Measurements from ENCODE around the gene GDPD5. TPM values are rescaled to one million over a fixed set of nuclear protein-coding genes. Genes with fewer than 3 reads are reported as not detected.
A peak's percentile ranks its signal among the peaks of the same experiment; 100 is the strongest.
"Not testable (repeated sequence)": the region's sequence is repeated elsewhere in the genome, so short reads cannot be mapped to it uniquely, and the experiment has no call there.

The GDPD5 gene
- polyA plus RNA-seq, 4 donors: 7.5 to 15.4 (median 11.3) TPM

DNA sequence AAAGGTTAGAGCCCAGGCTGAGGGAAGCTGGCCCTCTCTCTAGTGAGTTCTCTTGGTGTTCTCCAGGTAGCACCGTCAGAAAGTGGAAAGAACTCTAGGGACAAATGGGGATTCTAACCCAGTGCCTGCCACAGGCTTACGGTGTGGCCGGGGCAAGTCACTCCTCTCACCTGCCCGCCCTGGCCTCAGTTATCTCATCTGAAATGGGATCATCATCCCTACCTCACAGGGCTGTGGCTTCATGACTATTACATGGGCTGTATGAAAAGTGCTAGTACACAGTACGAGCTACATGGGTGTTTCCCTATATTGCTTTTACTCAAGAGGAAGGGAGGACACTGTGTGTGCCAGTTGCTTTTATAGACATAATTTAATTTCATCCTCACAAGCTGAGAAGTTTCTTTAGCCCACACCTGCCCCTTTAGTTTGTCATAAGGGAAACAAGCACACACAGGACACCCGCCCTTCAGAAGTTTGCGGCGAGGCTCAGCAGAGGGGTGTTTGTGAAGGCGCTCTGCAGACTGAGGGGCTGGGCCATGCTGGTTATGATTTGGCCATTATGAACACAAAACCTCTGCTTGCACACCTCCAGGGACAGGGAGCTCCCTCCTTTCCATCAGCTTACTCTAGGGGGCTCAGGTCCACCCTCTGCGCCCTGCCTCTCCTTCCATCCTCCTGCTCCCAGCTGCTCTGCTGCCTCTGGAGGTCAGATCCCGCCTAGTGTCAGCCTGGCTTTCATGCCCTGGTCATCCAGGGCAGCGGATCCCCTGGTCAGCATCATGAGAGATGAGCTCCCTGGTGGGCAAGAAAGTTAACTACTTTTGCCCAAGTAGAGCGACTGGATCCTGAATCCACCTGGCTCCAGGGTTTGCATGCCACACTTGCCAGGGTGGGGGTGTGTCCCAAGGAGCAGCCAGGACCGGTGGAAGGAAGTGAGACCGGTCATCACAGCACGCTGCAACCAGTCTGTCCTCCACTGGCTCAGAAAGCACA, 93.9 kb downstream of the GDPD5 start:
- no peak for DNase-seq (ENCODE audit: low read depth in 4 of 4, low spot score in 3 of 4)

DNA sequence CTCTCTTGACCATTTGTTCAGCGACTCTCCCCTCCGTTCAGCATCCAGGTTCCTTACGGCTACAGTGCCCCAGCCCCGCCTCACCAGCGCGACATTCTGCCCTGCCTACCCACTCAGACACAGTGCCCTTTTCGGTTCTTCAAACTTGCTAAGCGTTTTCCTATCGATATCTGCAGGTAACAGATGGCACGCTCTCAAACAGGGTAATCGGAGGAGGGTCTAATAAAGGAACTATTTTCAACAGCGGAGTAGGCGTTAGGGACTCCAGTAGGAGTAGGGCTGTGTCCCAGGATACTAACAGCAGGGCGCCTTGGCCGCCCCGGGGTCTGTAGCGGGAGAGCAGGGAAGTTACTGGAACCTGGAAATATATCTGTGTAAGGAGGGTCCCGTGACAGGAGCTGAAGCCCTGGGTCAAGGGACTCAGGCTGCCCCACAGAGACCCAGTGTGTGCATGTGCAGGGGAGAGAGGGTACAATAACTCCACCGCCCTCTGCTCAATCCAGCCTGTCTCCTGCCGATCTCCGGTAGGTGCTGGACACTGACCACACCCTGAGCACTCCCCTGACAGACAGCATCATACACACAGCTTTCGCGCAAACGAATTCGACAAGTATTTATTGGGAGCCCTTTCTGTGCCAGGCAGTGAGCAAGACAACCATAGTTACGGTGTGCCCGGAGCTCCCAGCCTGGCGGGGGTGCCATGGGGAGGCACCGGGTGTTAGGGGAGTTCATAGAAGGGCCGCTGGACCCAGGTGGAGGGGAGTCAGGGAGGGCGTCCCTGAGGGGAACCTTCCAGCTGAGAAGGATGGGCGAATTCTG, 94.8 kb downstream of the GDPD5 start:
- no peak for DNase-seq (ENCODE audit: low read depth in 4 of 4, low spot score in 3 of 4)

DNA sequence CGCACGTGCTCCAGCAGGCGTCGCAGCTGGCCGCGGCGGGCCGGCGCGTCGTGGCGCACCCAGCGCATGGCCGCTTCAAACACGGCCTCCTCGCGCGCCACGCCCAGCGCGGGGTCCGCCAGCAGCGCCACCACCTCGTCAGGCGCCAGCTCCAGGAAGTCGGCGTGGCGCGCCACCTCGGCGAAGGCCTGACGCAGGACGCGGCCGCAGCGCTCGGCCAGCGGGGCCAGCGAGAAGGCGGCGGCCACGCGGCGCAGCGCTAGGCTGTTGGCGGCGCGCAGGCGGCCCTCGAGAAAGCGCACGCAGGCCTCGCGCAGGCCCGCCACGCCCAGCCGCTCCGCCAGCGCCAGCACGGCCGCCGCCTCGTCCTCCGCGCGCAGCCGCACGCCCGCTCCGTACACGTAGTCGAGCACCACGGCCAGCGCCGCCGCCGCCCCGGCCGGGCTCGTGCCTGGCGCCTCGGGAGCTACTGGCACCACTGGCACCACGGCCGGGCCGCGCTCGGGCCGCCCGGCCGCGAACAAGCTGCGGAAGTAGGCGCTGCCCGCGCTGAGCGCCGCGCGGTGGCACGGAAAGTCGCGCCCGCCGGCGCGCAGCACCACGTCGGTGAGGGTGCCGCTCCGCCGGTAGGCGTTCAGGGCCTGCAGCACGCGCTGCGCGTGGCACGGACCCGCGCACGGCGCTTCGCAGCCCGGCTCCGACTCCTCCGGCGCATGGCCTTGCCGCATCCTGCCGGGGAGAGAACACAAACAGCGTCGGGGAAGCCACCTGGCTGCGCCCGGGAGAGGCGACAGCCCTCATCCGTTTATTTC, 95.6 kb downstream of the GDPD5 start:
- DNase-seq (ENCODE audit: low read depth in 4 of 4, low spot score in 3 of 4): peak in 1 of 4 donors; percentile 26

DNA sequence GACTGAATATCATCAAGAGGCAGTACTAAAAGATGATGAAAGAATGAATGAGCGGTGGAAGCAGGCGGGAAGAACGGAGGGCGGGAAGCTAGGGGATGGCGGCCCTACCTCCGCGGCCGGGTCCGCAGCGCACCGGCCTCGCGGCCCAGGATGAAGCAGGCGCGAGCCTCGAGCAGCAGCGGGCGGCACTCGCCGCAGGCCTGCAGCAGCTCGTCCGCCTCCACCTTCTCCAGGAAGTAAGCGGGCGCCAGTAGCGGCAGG, 96.2 kb downstream of the GDPD5 start:
- DNase-seq (ENCODE audit: low read depth in 4 of 4, low spot score in 3 of 4): no peak

DNA sequence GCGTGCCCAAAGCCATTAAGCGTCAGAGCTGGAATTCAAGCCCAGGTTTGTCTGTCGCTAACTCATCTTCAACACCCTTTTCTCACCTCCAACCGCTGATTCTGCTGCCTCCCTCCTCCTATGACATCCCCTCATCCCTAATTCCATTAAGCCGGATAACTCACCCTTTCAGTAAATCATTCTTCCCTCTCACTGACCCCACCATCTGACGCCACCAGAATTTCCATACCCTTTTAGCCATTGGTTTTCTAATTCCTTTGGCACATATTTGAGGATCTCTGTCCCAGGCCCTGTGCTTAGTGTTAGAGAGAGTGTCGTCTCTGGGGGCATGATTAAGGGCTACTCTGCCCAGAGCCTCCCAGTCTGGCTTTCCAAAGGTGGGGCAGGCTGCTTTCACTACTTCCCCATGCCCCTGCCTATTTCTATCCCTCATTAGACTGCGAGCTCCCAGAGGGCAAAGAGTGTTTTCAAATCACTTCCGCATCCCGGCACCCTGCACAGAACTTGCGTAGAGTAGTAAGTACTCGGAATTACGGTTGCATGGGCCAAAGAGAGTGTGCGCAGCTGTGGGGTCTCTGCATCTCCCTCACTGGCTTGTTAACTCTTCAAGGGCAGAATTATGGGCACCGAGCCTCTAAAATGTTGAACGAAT, 96.6 kb downstream of the GDPD5 start:
- no peak for DNase-seq (ENCODE audit: low read depth in 4 of 4, low spot score in 3 of 4)

DNA sequence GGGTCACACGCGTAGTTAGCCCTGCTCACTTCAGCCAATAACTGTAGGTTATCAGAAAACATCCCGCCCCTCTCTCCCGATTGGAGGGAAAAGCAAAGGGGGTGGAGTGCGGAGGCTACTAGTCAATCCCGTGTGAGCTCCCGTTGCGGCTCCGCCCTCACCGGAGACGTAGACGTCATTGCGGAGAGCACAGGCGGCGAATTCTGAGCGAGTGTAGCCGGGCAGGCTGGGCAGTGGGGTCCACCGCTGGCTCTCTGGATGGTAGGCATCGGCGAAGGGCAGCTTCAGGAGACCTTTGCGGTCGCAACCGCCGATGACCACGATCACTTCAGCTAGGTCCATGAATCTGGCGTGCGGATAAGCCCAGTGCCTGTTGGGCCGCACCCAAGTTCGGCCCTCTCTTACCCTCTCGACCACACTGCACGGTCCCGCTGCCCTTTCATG, 97.4 kb downstream of the GDPD5 start:
- DNase-seq (ENCODE audit: low read depth in 4 of 4, low spot score in 3 of 4): peak; percentile 77 to 84 (median 82)

DNA sequence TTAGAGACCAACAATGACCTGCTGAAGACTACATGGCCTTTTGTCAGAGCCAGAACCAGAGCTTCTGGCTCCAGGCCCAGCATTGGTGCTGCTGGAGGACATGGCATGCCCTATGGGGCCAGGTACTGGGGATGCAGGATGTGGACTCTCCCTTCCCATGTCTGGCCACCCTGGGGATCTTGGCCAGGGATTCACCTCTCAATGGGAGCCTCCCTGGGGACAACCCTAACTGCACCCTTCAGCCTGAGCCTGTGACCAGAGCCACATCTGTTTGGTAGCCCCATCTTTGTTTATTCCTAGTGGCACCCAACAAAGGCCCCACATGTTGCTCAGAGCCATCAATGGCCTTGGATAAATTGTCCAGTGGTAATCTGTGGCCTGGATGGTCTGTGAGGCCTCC, 98.6 kb downstream of the GDPD5 start:
- no peak for DNase-seq (ENCODE audit: low read depth in 4 of 4, low spot score in 3 of 4)

DNA sequence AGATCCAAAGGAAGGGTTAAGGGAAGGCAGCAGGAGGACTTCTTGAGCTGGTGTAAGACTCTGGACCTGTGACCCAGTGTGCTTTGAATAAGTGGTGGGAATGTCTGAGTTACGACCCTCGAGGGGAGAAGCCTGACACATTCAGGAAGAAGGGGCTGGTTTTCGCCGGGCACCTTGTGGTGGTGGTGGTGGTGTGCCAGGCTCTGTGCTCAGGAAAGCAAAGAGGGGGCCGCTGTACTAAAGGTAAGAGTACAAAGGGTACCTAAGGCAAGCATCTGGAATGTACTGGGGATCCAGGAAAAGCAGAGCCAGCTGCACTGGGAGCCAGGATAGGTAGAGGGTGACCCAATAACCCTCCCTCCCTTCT, 99.0 kb downstream of the GDPD5 start:
- no peak for DNase-seq (ENCODE audit: low read depth in 4 of 4, low spot score in 3 of 4)

DNA sequence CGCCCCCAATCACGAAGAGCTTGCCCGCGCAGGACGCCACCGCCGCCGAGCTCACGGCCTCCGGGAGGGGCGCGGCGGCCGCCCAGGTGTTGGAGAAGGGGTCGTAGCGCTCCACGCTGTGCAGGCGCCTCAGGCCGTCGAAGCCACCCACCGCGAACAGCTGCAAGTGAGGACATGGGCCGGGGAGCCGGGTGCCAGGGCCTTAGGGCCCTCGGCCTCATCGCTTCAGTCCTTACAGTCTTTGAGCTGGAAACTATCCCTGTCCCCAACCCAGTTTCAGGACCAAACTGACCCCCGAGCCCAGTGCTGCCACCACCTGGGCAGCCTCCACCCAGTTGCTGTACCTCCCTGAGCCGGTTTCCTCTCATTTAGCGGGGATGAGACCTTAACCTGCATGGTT, 100.3 kb downstream of the GDPD5 start:
- DNase-seq (ENCODE audit: low read depth in 4 of 4, low spot score in 3 of 4): no peak

DNA sequence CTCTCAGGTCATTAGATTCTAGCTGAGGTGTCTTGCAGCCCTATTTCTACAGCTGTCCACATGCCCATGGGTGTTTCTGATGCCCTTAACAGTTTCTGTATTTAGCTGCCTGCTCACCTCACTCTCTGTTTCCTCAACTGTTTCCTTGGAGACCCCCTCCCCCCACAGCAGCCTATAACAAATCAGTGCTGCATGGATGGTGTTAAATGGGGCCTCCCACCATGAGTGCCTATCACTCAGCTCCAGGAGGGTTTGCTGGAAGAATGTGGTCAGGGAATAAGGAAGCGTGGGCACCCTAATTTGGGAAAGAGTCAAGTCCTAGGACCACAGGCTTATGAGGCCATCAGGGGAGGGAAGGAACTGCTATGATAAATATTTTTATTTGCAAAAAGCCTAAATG, 101.3 kb downstream of the GDPD5 start:
- no peak for DNase-seq (ENCODE audit: low read depth in 4 of 4, low spot score in 3 of 4)

DNA sequence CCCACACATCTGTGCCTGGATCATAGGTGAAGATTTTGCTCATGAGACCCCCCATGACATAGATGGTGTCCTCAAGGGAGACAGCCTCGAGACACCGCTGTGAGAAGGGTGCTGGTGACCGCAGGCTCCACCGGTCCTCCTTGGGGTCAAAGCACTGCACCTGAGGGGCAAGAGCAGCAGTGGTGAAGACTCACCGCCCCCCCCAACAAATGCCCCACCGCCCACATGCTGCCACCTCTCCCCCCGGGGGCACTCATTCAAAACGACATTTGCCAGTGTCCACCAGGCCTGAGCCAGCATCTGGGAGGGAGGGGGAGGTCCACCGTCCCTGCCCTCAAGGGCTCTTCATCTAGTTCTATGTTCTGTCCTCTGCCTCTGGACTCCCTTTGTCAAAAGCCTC, 102.0 kb downstream of the GDPD5 start:
- no peak for DNase-seq (ENCODE audit: low read depth in 4 of 4, low spot score in 3 of 4)

DNA sequence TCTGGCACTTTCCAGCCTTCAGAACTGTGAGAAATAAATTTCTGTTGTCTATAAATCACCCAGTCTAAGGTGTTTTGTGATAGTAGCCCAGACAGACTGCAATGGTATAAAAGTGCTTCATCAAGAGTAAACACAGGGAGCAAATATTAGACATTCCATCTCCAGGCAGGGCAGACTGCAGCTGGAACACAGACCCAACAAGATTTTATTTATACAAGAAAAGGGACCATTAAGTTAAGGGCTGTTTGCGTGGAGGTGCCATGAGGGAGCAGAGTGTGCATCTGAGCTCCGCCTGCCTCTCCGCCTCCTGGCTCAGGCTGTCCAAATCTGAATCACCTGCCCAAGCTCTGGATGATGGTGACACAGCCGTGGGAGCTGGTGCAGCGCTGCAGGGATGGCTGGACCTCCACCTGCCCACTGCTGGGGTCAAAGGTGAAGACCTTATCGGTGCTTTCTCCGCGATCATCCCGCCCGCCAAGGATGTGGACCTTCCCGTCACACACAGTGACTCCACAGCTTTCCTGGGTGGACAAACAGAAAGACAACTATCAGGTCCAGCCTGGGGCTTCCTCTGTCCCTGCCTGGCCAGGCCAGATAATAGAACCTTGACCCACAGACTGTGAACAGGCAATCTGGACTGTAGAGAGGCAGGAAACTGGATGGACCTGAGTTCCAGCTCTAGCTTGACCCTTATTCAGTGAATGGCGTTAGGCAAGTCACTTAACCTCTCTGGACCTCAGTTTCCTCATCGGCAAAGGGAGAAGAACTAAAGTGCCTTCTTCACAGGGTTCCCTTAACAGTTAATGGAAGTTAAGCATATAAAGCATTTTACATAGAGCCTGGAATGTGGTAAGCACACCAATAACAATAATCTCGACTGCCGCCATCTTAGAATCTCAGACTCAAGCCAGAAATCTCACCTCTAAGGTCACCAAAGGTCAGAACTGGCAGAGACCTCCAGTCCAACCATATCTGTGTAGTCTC, 103.2 kb downstream of the GDPD5 start:
- DNase-seq (ENCODE audit: low read depth in 4 of 4, low spot score in 3 of 4): no peak

DNA sequence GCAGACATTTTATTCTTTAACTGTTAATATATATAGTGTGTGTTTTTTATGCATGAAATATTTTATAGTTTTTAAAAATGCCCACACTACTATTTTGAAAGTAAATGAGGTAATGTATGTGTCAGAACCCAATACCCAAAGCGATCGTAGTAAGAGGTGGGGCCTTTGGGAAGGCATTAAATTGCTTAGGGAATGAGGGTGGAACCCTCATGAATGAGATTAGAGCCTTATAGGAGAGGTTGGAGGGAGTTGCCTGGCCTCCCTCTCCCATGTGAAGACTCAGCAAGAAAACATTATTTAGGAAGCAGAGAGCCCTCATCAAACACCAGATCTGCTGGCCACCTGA, 103.9 kb downstream of the GDPD5 start:
- no peak for DNase-seq (ENCODE audit: low read depth in 4 of 4, low spot score in 3 of 4)

DNA sequence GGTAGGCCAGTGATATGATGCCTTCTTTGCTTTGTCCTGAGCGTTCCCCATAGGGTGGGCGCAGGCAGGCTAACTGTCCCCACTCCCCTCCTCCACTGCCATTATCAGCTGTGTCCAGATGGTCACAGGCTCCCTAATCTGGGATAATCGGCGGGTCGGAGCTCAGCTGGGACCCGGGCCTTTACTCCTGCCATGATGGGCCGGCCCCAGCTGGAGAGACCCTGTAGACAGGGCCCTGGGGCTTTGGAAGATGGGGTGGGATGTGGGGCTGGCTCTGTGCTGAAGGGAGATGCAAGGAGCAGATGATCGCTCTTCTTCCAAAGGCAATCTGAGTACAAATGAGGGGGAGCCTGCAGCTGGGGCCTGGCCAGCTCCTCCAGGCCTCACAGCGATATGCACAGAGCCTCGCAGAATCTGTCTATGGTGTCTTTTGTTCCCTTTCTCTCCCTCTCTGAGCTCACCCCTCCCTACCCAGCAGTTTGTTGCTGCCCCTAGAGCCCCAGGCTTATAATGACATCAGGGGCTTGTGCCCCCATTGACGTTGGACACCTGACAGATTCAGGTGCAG, 104.6 kb downstream of the GDPD5 start:
- no peak for DNase-seq (ENCODE audit: low read depth in 4 of 4, low spot score in 3 of 4)

DNA sequence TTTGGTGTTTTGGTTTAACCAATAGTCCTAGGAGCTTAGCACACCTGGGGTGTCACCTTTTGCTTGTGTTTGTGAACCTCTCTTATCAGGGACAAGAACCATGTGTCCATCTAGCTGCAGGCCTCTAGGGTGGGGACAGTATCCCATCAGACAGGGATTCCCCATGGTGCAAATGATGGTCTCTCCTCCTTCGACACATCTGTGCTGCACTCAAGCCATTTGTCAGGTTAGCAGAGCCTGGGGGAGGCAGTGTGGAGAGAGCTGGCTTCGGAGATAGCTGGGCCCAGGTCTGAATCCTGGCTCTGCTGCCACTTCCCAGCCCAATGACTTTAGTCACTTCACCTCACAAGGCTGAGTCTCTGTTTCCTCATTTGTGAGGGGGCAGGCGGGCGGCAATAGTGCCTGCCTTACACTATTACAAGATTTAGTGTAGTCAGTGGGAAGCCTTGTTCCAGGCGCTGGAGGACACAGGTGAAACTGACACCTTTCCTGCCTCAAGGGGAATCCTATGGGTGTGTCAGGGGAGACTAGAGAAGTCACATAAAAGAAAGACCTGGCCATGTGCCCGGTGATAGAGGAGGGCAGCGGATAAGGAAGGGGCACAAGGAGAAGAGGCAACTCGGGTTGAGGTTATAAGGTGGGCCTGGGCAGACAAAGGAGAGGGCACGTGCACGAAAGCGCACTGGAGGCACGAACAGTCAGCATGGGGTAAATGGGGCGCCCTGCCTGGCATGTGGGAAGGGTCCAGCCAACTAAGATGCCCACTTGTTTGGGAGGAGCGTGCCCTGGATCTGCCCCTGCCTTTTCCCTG, 105.3 kb downstream of the GDPD5 start:
- no peak for DNase-seq (ENCODE audit: low read depth in 4 of 4, low spot score in 3 of 4)

DNA sequence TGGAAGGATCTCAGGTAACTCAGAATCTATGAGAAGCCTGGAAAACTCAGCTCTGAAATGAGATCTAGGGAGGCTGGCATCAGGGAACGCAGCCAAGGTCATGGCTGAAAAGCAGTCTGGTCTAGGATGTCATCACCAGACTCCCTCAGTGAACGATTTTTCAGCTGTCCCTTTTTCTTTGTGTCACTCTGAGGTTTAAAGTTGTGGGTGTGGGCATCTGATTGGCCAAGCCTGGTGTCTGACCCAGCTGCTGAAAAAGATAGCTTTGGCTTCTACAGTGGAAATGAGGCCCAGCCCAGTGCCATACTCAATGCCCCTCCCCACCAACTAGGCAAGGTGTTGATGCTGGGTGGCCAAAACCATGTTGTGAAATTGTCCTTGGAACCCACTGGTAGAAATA, 111.9 kb downstream of the GDPD5 start:
- no peak for DNase-seq (ENCODE audit: low read depth in 4 of 4, low spot score in 3 of 4)

DNA sequence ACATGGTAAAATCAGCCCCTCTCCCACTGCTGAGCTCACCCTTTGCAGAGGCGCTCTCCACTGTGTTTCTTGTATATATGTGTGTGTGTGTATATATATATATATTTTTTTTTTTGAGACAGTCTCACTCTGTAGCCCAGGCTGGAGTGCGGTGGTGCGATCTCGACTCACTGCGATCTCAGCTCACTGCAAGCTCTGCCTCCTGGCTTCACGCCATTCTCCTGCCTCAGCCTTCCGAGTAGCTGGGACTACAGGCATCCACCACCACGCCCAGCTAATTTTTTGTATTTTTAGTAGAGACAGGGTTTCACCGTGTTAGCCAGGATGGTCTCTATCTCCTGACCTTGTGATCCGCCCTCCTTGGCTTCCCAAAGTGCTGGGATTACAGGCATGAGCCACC, 112.6 kb downstream of the GDPD5 start:
- not testable (repeated sequence) for DNase-seq (ENCODE audit: low read depth in 4 of 4, low spot score in 3 of 4)

DNA sequence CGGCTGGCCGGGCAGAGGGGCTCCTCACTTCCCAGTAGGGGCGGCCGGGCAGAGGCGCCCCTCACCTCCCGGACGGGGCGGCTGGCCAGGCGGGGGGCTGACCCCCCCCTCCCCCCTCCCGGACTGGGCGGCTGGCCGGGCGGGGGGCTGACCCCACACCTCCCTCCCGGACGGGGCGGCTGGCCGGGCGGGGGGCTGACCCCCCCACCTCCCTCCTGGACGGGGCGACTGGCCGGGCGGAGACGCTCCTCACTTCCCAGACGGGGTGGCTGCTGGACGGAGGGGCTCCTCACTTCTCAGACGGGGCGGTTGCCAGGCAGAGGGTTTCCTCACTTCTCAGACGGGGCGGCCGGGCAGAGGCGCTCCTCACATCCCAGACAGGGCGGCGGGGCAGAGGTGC, 115.8 kb downstream of the GDPD5 start:
- not testable (repeated sequence) for DNase-seq (ENCODE audit: low read depth in 4 of 4, low spot score in 3 of 4)

DNA sequence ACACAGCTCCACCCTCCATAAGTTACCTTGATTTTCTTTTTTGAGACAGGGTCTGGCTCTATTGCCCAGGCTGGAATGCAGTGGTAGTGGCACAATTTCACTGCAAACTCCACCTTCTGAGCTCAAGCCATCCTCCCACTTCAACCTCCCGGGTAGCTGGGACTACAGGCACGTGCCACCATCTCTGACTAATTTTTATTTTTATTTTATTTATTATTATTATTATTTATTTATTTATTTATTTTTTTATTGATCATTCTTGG, 116.9 kb downstream of the GDPD5 start:
- no peak for DNase-seq (ENCODE audit: low read depth in 4 of 4, low spot score in 3 of 4)

All from left renal pelvis (tissue), 4 donors.